Measurements from ENCODE around the gene CREBRF.
"Not testable (repeated sequence)": the region's sequence is repeated elsewhere in the genome, so short reads cannot be mapped to it uniquely, and the experiment has no call there.

GRCh38 chr5:173076471-173076870 lies 20.3 kb downstream of the CREBRF start:
- TF ChIP-seq CTCF (IDR thresholded peaks at IDR 0.05; ENCODE audit: borderline replicate concordance, extremely low read depth, low read length, poor library complexity, severe bottlenecking); EZH2 (IDR thresholded peaks at IDR 0.05; ENCODE audit: borderline replicate concordance, low read depth, low read length, severe bottlenecking): not testable (repeated sequence)
